Type B pancreatic cell (in vitro differentiated cells): ENCODE data around the gene IQGAP2. TPM values are rescaled to one million over a fixed set of nuclear protein-coding genes. Genes with fewer than 3 reads are reported as not detected.

Experiments used
- DNase-seq: peaks from one replicate; pipeline ENCODE4 v3.0.0; 2021; ENCODE audit warnings: mixed read lengths; ENCODE audit not compliant: unreplicated experiment; ENCODE audit errors: extremely low spot score
- H3K27ac Mint-ChIP-seq: 2 replicates; pipeline ENCODE4 v1.8.0; 2021; ENCODE audit warnings: mild to moderate bottlenecking, mixed read lengths
- H3K27me3 Mint-ChIP-seq: 2 replicates; pipeline ENCODE4 v1.8.0; 2021; ENCODE audit warnings: mixed read lengths
- H3K36me3 Mint-ChIP-seq: 2 replicates; pipeline ENCODE4 v1.8.0; 2021; ENCODE audit warnings: mixed read lengths
- H3K4me1 Mint-ChIP-seq: one replicate; pipeline ENCODE4 v1.8.0; 2021; ENCODE audit warnings: mixed read lengths; ENCODE audit not compliant: unreplicated experiment
- H3K4me3 Mint-ChIP-seq: 2 replicates; pipeline ENCODE4 v1.8.0; 2021; ENCODE audit warnings: mild to moderate bottlenecking, mixed read lengths
- H3K9me3 Mint-ChIP-seq: 2 replicates; pipeline ENCODE4 v1.8.0; 2021; ENCODE audit warnings: mixed read lengths
- total RNA-seq: library from RNA; stranded (reverse); gene quantifications from 2 replicates; pipeline ENCODE4 v1.2.1, GENCODE V29; 2021; ENCODE audit warnings: low replicate concordance
- TF ChIP-seq, protein P1 (sequence below): fragments of 200-600 bp; sonication (generic); conservative IDR thresholded peaks from 2 replicates; pipeline ENCODE4 v1.5.0; 2021; ENCODE audit warnings: antibody characterized with exemption, mild to moderate bottlenecking

IQGAP2 gene
- total RNA-seq, 1 donor from 2014 or later, result 24.7 TPM

DNA sequence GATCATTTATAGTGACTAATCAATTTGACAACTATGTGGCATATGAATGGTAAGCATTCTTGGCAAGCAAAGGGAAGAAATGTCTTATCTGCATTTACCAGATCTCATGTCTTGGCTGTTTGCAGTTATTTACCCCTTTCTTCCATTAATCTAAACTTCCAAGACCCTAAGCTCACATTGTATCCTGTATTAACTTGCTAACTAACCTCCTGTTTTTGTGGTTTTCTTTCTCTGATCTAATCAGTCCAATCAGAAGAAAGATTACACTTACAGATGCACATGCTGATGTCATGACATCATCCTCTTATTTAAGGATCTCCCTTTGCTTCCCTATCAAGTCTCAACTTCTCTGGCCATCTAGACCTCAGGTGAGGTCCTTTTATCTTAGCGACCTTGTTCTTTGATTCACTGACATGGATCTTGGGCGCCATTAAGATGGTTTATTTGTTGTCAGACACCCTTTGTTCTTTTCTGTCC lies 124.6 kb downstream of the IQGAP2 start:
- no peak for DNase-seq
- Mint-ChIP-seq H3K4me1 (peaks cover 29% of the 10 kb centered on the region), H3K9me3 (no peaks in the 10 kb centered on the region), H3K27me3 (peaks cover 8% of the 10 kb centered on the region), H3K4me3 (no peak overlapping the region), H3K27ac (no peak overlapping the region), H3K36me3 (no peaks in the 10 kb centered on the region)
- TF ChIP-seq, protein P1, sequence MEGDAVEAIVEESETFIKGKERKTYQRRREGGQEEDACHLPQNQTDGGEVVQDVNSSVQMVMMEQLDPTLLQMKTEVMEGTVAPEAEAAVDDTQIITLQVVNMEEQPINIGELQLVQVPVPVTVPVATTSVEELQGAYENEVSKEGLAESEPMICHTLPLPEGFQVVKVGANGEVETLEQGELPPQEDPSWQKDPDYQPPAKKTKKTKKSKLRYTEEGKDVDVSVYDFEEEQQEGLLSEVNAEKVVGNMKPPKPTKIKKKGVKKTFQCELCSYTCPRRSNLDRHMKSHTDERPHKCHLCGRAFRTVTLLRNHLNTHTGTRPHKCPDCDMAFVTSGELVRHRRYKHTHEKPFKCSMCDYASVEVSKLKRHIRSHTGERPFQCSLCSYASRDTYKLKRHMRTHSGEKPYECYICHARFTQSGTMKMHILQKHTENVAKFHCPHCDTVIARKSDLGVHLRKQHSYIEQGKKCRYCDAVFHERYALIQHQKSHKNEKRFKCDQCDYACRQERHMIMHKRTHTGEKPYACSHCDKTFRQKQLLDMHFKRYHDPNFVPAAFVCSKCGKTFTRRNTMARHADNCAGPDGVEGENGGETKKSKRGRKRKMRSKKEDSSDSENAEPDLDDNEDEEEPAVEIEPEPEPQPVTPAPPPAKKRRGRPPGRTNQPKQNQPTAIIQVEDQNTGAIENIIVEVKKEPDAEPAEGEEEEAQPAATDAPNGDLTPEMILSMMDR, result no peak

DNA sequence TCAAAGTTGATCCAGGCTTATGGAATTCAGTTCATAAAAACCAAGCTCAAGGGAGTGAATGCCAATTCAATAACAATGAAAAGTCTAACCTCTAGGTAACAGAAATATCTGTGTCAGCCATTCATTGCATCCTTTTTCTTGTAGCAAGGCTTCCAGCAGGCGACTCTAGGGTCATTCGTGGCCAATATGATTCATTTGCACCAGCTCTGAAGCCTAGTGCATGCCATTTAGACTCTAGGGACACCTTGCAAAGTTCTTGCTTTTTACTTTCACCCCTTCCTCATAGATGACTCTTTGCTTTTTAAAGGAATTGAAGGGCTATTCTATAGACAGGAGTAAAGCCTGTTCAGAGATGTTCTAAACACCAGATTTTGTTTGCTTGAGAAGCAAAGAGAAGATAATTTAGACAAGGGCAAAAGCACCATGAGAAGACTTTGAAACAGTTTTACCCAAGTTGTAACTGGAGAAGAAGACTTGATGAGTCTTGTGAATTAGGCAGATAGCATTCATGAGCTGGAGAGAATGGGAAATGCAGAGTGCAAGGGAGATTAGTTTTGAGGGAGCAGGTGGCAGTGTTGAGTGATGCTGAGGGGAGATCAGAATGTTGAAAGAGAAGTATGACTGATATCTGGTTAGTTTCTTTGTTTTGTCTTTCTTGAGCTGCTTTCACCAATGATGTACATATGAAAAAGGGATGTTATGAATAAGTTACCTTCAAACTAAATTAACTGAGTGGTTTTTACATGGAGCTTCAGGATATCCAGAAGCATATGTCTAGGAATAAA lies 125.7 kb downstream of the IQGAP2 start:
- H3K4me1 Mint-ChIP-seq, result peaks cover 22% of the 10 kb centered on the region

DNA sequence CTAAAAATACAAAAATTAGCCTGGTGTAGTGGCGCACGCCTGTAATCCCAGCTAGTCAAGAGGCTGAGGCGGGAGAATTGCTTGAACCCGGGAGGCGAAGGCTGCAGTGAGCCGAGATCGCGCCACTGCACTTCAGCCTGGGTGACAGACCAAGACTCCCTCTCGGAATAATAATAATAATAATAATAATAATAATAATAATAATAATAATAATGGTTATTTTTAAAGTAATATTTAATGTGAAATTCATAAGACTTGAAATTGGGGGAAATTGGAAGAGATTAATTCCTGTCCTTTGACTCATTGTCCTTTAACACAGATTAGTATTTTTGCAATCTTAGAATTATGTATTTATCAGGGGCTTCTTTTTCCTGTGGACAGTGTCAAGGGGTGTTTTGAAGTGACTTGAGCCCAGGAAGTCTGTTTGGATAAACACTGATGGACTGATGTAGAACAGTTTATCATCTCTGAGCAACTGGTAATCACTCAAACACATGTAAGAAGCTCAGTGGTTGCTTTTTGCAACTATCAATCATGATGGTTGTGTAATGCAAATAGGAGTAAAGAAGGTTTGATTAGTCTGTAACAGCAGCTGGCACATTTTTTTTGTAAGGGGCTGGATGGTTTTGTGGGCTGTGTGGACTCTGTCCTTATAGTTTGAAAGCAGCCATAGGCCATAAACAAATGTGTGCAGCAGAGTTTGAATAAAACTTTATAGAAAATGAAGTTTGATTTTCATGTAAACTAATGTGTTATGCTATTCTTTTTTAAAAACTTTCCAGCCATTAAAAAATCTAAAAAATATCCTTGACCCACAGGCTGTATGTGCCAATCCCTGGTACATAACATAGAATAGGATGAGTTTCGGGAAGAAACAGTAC lies 126.6 kb downstream of the IQGAP2 start:
- H3K4me3 Mint-ChIP-seq, result no peak overlapping the region
- DNase-seq, result no peak
- H3K36me3 Mint-ChIP-seq, result peaks cover under 1% of the 10 kb centered on the region
- peaks cover 21% of the 10 kb centered on the region for H3K4me1 Mint-ChIP-seq
- no peaks in the 10 kb centered on the region for H3K9me3 Mint-ChIP-seq
- TF ChIP-seq, protein P1, result no peak
- peaks cover 8% of the 10 kb centered on the region for H3K27me3 Mint-ChIP-seq
- H3K27ac Mint-ChIP-seq, result no peak overlapping the region

More for the DNA sequence above, 125.7 kb downstream of the IQGAP2 start:
- Mint-ChIP-seq H3K4me3 (no peak overlapping the region), H3K27ac (no peak overlapping the region), H3K9me3 (no peaks in the 10 kb centered on the region), H3K36me3 (no peaks in the 10 kb centered on the region), H3K27me3 (peaks cover 8% of the 10 kb centered on the region)
- no peak for DNase-seq
- TF ChIP-seq, protein P1, result no peak

DNA sequence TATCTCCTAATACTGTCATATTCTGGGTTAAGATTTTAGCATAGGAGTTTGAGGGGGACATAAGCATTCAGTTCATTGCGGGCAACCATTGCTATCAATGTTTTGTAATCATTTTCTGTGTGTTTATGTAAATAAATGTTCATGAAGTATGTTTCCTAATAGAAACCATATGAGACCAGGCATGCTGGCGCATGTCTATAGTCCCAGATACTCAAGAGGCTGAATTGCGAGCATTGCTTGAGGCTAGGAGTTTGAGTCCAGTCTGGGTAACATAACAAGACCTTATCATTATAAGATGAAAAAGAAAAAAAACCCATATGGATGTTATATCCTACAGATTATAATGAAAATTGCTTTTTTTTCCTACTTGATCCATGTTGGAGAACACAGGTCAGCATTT lies 129.0 kb downstream of the IQGAP2 start:
- peaks cover 15% of the 10 kb centered on the region for H3K4me1 Mint-ChIP-seq
- peaks cover 3% of the 10 kb centered on the region for H3K36me3 Mint-ChIP-seq
- H3K27me3 Mint-ChIP-seq, result peaks cover 8% of the 10 kb centered on the region

DNA sequence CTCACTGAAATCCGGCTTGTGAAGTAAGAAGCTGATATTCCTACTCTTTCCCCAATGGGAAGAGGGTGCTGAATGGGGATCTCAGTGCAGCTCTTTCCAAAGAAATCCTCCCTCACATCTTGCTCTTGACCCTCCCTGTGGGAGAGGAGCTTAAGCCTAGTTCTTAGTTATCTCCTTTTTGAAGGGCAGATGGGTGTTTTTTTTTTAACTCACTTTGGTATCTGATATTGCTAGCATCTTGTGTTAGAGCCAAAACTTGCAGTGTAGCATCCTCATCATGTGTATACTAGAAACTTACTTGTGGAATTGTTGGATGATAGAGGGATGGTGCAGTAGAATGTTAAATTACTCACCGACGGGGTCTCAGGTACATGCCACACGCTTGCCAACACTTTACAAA lies 129.9 kb downstream of the IQGAP2 start:
- Mint-ChIP-seq H3K4me3 (no peak overlapping the region), H3K9me3 (no peaks in the 10 kb centered on the region), H3K36me3 (peaks cover 3% of the 10 kb centered on the region), H3K27me3 (peaks cover 5% of the 10 kb centered on the region), H3K27ac (no peak overlapping the region), H3K4me1 (peaks cover 12% of the 10 kb centered on the region)
- DNase-seq, result no peak
- TF ChIP-seq, protein P1, result no peak

More for the DNA sequence above, 129.0 kb downstream of the IQGAP2 start:
- Mint-ChIP-seq H3K9me3 (no peaks in the 10 kb centered on the region), H3K27ac (no peak overlapping the region), H3K4me3 (no peak overlapping the region)
- TF ChIP-seq, protein P1, result no peak
- DNase-seq, result no peak
